CD8-positive, alpha-beta memory T cell (primary cell): ENCODE data around the gene DNAJC18. TPM values are rescaled to one million over a fixed set of nuclear protein-coding genes. Genes with fewer than 3 reads are reported as not detected.

Source experiments
- CTCF ChIA-PET: fragments of 350-600 bp; sonication (Branson Sonifier 250); formaldehyde crosslinking; loops from one replicate; lab custom pipeline; 2021; ENCODE audit warnings: antibody characterized with exemption; lab: Charles Lee
- POLR2A ChIA-PET: fragments of 350-600 bp; sonication (Branson Sonifier 250); formaldehyde crosslinking; loops from one replicate; lab custom pipeline; 2021; ENCODE audit warnings: antibody characterized with exemption; lab: Charles Lee
- DNase-seq, 5 donors: peaks; one replicate each; pipeline versions ENCODE4 v3.0.0 to v3.0.0-alpha.2; 2020 to 2022; ENCODE audit warnings: mixed read lengths in 1 of 5
- H3K27ac ChIP-seq: one replicate; pipeline ENCODE4 v1.7.0; 2013; ENCODE audit warnings: low read depth, mild to moderate bottlenecking, low read length, moderate library complexity
- H3K27me3 ChIP-seq: 2 replicates; pipeline ENCODE4 v1.7.0; 2013; ENCODE audit warnings: low read length, mild to moderate bottlenecking; ENCODE audit not compliant: insufficient read depth, poor library complexity, severe bottlenecking
- H3K36me3 ChIP-seq: 2 replicates; pipeline ENCODE4 v1.7.0; 2013; ENCODE audit warnings: mild to moderate bottlenecking, low read length, moderate library complexity; ENCODE audit not compliant: insufficient read depth
- H3K4me1 ChIP-seq: 2 replicates; pipeline ENCODE4 v1.7.0; 2013; ENCODE audit warnings: mild to moderate bottlenecking, low read length, moderate library complexity; ENCODE audit not compliant: insufficient read depth
- H3K4me3 ChIP-seq: 2 replicates; pipeline ENCODE4 v1.7.0; 2013; ENCODE audit warnings: mild to moderate bottlenecking, low read length
- H3K9me3 ChIP-seq: 2 replicates; pipeline ENCODE4 v1.7.0; 2013; ENCODE audit warnings: mild to moderate bottlenecking, low read length
- H3K27ac Mint-ChIP-seq, 8 donors: one replicate each; pipeline ENCODE4 v1.8.0; 2020 to 2021; ENCODE audit warnings: mixed read lengths in 8 of 8, mild to moderate bottlenecking in 6 of 8, inconsistent platforms in 3 of 8, moderate library complexity in 3 of 8
- H3K27me3 Mint-ChIP-seq, 2 donors: one replicate each; pipeline ENCODE4 v1.8.0; 2020 to 2021; ENCODE audit warnings: mixed read lengths in 2 of 2, mild to moderate bottlenecking in 1 of 2, moderate library complexity in 1 of 2
- H3K36me3 Mint-ChIP-seq, 3 donors: one replicate each; pipeline ENCODE4 v1.8.0; 2020 to 2021; ENCODE audit warnings: mixed read lengths in 3 of 3, inconsistent platforms in 1 of 3, mild to moderate bottlenecking in 1 of 3
- H3K4me1 Mint-ChIP-seq, 3 donors: one replicate each; pipeline ENCODE4 v1.8.0; 2020 to 2021; ENCODE audit warnings: mixed read lengths in 3 of 3, inconsistent platforms in 1 of 3, mild to moderate bottlenecking in 1 of 3
- H3K4me3 Mint-ChIP-seq, 7 donors: one replicate each; pipeline ENCODE4 v1.8.0; 2020 to 2021; ENCODE audit warnings: mixed read lengths in 7 of 7, mild to moderate bottlenecking in 6 of 7, moderate library complexity in 4 of 7, inconsistent platforms in 2 of 7
- H3K9me3 Mint-ChIP-seq, 5 donors: one replicate each; pipeline ENCODE4 v1.8.0; 2020 to 2022; ENCODE audit warnings: mixed read lengths in 5 of 5, mild to moderate bottlenecking in 3 of 5, moderate library complexity in 2 of 5, inconsistent platforms in 1 of 5
- polyA plus RNA-seq: library from polyadenylated mRNA; unstranded; fragments of 300-500 nt; fragmentation: Illumina TruSeq; gene quantifications from one replicate; pipeline ENCODE4 v1.2.3, GENCODE V29; 2021
- total RNA-seq, 2 experiments: library from RNA; stranded (reverse); gene quantifications; one replicate each; pipeline ENCODE4 v1.2.3, GENCODE V29; 2021

Gene DNAJC18
- total and polyA plus RNA-seq, 3 experiments from 2014 or later, result 10.2 to 25.7 (median 25.3) TPM

GRCh38 chr5:139378941-139379361, 60.4 kb downstream of the DNAJC18 start:
- no peak overlapping the region for H3K4me3 Mint-ChIP-seq
- peaks cover 0 to 7% (median 1%) of the 10 kb centered on the region in 3 donors for H3K36me3 Mint-ChIP-seq
- no peak overlapping the region for H3K27ac ChIP-seq
- ChIA-PET CTCF (interaction anchor here (0.7 kb wide), 1 partner anchor 12 kb away, joined by 3 read pairs; no protein-coding TSS in a partner anchor), POLR2A (interaction anchor here (0.6 kb wide), 1 partner anchor 37 kb away, joined by 3 read pairs; the partner anchor contains the start of gene PAIP2)
- no peaks in the 10 kb centered on the region for H3K27me3 ChIP-seq
- no peaks in the 10 kb centered on the region for H3K9me3 Mint-ChIP-seq
- H3K4me1 Mint-ChIP-seq, result peaks cover 0 to 5% (median 0%) of the 10 kb centered on the region in 3 donors
- no peaks in the 10 kb centered on the region for H3K27me3 Mint-ChIP-seq
- H3K27ac Mint-ChIP-seq, result peak overlapping the region in 1 of 8 donors; percentile 27
- no peak for DNase-seq
- H3K4me3 ChIP-seq, result no peak overlapping the region
- no peaks in the 10 kb centered on the region for H3K4me1 ChIP-seq
- no peaks in the 10 kb centered on the region for H3K9me3 ChIP-seq
- H3K36me3 ChIP-seq, result no peaks in the 10 kb centered on the region

GRCh38 chr5:139378101-139378825, 61.1 kb downstream of the DNAJC18 start:
- Histone ChIP-seq H3K4me3 (no peak overlapping the region), H3K36me3 (no peaks in the 10 kb centered on the region), H3K4me1 (no peaks in the 10 kb centered on the region), H3K27ac (no peak overlapping the region), H3K27me3 (no peaks in the 10 kb centered on the region), H3K9me3 (no peaks in the 10 kb centered on the region)
- H3K4me1 Mint-ChIP-seq, result peaks cover 0 to 1% (median 0%) of the 10 kb centered on the region in 3 donors
- peaks cover 0 to 14% (median 1%) of the 10 kb centered on the region in 3 donors for H3K36me3 Mint-ChIP-seq
- no peaks in the 10 kb centered on the region for H3K9me3 Mint-ChIP-seq
- POLR2A ChIA-PET, result interaction anchor here (0.6 kb wide), 1 partner anchor 36 kb away, joined by 3 read pairs; the partner anchor contains the start of gene PAIP2
- H3K27me3 Mint-ChIP-seq, result no peaks in the 10 kb centered on the region
- DNase-seq, result peak in 1 of 5 donors; percentile 33
- H3K4me3 Mint-ChIP-seq, result no peak overlapping the region
- no peak overlapping the region for H3K27ac Mint-ChIP-seq
- CTCF ChIA-PET, result no interaction called here

- no peaks in the 10 kb centered on the region for H3K27me3 Mint-ChIP-seq
- H3K4me3 ChIP-seq, result no peak overlapping the region
- no peaks in the 10 kb centered on the region for H3K9me3 ChIP-seq
- POLR2A ChIA-PET, result no interaction called here
- peaks cover under 1% of the 10 kb centered on the region for H3K36me3 ChIP-seq
- CTCF ChIA-PET, result no interaction called here
- H3K9me3 Mint-ChIP-seq, result no peaks in the 10 kb centered on the region
- H3K27ac Mint-ChIP-seq, result no peak overlapping the region
- no peak overlapping the region for H3K27ac ChIP-seq
- H3K27me3 ChIP-seq, result no peaks in the 10 kb centered on the region
- DNase-seq, result peak in 1 of 5 donors; percentile 12
- no peaks in the 10 kb centered on the region for H3K4me1 Mint-ChIP-seq
- H3K36me3 Mint-ChIP-seq, result peaks cover 0 to 20% (median 1%) of the 10 kb centered on the region in 3 donors
- no peaks in the 10 kb centered on the region for H3K4me1 ChIP-seq
- no peak overlapping the region for H3K4me3 Mint-ChIP-seq
These were observed 62.1 kb downstream of the DNAJC18 start for GRCh38 chr5:139377226-139377625.

GRCh38 chr5:139376364-139376763, 63.0 kb downstream of the DNAJC18 start:
- Mint-ChIP-seq H3K9me3 (no peaks in the 10 kb centered on the region), H3K27ac (peak overlapping the region in 1 of 8 donors; percentile 21), H3K4me1 (no peaks in the 10 kb centered on the region), H3K36me3 (peaks cover 0 to 28% (median 4%) of the 10 kb centered on the region in 3 donors), H3K27me3 (no peaks in the 10 kb centered on the region), H3K4me3 (no peak overlapping the region)
- Histone ChIP-seq H3K27me3 (no peaks in the 10 kb centered on the region), H3K27ac (no peak overlapping the region), H3K4me1 (no peaks in the 10 kb centered on the region), H3K4me3 (no peak overlapping the region), H3K36me3 (peaks cover 7% of the 10 kb centered on the region), H3K9me3 (no peaks in the 10 kb centered on the region)
- ChIA-PET POLR2A (no interaction called here), CTCF (no interaction called here)
- no peak for DNase-seq

GRCh38 chr5:139374909-139375308, 64.4 kb downstream of the DNAJC18 start:
- H3K4me3 ChIP-seq, result no peak overlapping the region
- no peak overlapping the region for H3K27ac ChIP-seq
- DNase-seq, result no peak
- ChIA-PET CTCF (interaction anchor here (1.1 kb wide), 1 partner anchor 15 kb away, joined by 3 read pairs; the partner anchor contains the start of gene MZB1), POLR2A (no interaction called here)
- no peaks in the 10 kb centered on the region for H3K27me3 ChIP-seq
- H3K9me3 ChIP-seq, result no peaks in the 10 kb centered on the region
- peaks cover 10% of the 10 kb centered on the region for H3K36me3 ChIP-seq
- Mint-ChIP-seq H3K4me3 (no peak overlapping the region), H3K9me3 (no peaks in the 10 kb centered on the region), H3K36me3 (peaks cover 0 to 36% (median 6%) of the 10 kb centered on the region in 3 donors), H3K27ac (peak overlapping the region in 1 of 8 donors; percentile 11), H3K4me1 (peaks cover 0 to 3% (median 0%) of the 10 kb centered on the region in 3 donors), H3K27me3 (no peaks in the 10 kb centered on the region)
- H3K4me1 ChIP-seq, result no peaks in the 10 kb centered on the region

- peaks cover 0 to 55% (median 9%) of the 10 kb centered on the region in 3 donors for H3K36me3 Mint-ChIP-seq
- H3K4me3 Mint-ChIP-seq, result no peak overlapping the region
These were observed 67.6 kb downstream of the DNAJC18 start for GRCh38 chr5:139371482-139372435.

GRCh38 chr5:139369181-139369580, 70.1 kb downstream of the DNAJC18 start:
- DNase-seq, result no peak
- no peak overlapping the region for H3K4me3 ChIP-seq
- no peaks in the 10 kb centered on the region for H3K4me1 ChIP-seq
- no peaks in the 10 kb centered on the region for H3K27me3 Mint-ChIP-seq
- peaks cover 25% of the 10 kb centered on the region for H3K36me3 ChIP-seq
- peaks cover 1 to 4% (median 3%) of the 10 kb centered on the region in 3 donors for H3K4me1 Mint-ChIP-seq
- POLR2A ChIA-PET, result interaction anchor here (0.6 to 1.3 kb wide), 2 partner anchors 27 to 672 kb away, joined by 6 to 7 read pairs; partner anchors contain the start of gene PAIP2
- H3K36me3 Mint-ChIP-seq, result peaks cover 5 to 75% (median 11%) of the 10 kb centered on the region in 3 donors
- no peaks in the 10 kb centered on the region for H3K9me3 Mint-ChIP-seq
- no peaks in the 10 kb centered on the region for H3K9me3 ChIP-seq
- no peak overlapping the region for H3K4me3 Mint-ChIP-seq
- H3K27me3 ChIP-seq, result no peaks in the 10 kb centered on the region
- H3K27ac Mint-ChIP-seq, result no peak overlapping the region
- CTCF ChIA-PET, result interaction anchor here (1.6 kb wide), 1 partner anchor 28 kb away, joined by 3 read pairs; no protein-coding TSS in a partner anchor
- no peak overlapping the region for H3K27ac ChIP-seq

More at GRCh38 chr5:139371482-139372435, 67.6 kb downstream of the DNAJC18 start:
- ChIA-PET CTCF (interaction anchor here (1.2 kb wide), 1 partner anchor 75 kb away, joined by 3 read pairs; no protein-coding TSS in a partner anchor), POLR2A (no interaction called here)
- no peaks in the 10 kb centered on the region for H3K27me3 ChIP-seq
- H3K9me3 ChIP-seq, result no peaks in the 10 kb centered on the region
- no peak for DNase-seq
- no peak overlapping the region for H3K27ac ChIP-seq
- H3K4me1 ChIP-seq, result no peaks in the 10 kb centered on the region
- H3K36me3 ChIP-seq, result peaks cover 12% of the 10 kb centered on the region
- H3K27me3 Mint-ChIP-seq, result no peaks in the 10 kb centered on the region
- peaks cover 0 to 4% (median 3%) of the 10 kb centered on the region in 3 donors for H3K4me1 Mint-ChIP-seq
- peak overlapping the region in 3 of 8 donors; percentile 23 to 33 (median 32) for H3K27ac Mint-ChIP-seq
- H3K9me3 Mint-ChIP-seq, result no peaks in the 10 kb centered on the region
- H3K4me3 ChIP-seq, result no peak overlapping the region
